Renal pelvis (tissue), 4 donors: Measurements from ENCODE around the gene PPM1F. TPM values are rescaled to one million over a fixed set of nuclear protein-coding genes. Genes with fewer than 3 reads are reported as not detected.
"Not testable (repeated sequence)": the region's sequence is repeated elsewhere in the genome, so short reads cannot be mapped to it uniquely, and the experiment has no call there.

Source experiments
- DNase-seq: peaks from one replicate; pipeline ENCODE4 v3.0.0-alpha.2; 2013
- polyA plus RNA-seq, 3 donors: library from polyadenylated mRNA; unstranded; fragments of 120-200 nt; gene quantifications; one replicate each; pipeline ENCODE4 v1.2.1, GENCODE V29; 2013; ENCODE audit not compliant: insufficient read length in 3 of 3

Gene PPM1F
- polyA plus RNA-seq, 3 donors: 41.9 to 51.9 (median 43.1) TPM

DNA sequence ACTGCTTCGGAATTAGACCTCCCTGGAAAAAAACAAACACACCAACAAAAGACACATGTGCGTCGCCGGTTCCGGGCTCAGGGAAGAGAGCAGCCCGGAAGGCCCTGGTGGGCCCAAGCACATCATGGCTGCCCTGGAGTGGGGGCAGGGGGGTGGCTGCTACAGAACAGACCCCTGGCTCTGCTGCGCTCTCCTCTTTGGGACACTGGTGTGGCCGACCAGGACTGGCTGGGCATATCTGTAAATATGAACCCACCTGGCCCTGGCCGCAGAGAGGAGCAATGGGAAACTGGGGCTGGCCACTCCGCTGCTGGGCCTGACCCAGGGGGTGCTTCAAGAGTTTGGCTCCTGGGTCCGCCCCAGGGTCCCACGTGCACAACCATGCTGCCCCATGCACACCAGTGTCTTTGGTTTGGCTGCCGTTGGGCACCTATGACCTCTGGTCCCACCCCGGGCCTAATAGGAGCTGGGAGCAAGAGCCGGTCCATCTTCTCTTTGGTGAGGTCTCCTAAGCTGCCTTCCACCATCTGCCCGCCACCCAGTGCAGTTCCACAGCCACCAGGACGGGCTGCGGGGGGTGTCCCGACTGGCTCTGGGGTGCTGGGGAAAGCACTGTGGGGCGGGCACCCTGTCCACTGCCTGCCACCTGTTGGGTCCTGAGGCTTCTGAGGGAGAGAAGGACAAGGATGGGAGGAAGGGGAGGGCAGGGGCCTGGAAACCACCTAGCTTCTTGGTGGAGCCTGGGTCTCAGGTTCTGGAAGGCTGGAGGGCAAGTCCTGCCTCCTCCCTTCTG is 30.1 kb downstream of the PPM1F start:
- no peak for DNase-seq

GRCh38 chr22:21921729-21922128 is 30.9 kb downstream of the PPM1F start:
- no peak for DNase-seq

- no peak for DNase-seq
These were observed 31.4 kb downstream of the PPM1F start for GRCh38 chr22:21921184-21921721.

- no peak for DNase-seq
These were observed 32.1 kb downstream of the PPM1F start for GRCh38 chr22:21920341-21921183.

GRCh38 chr22:21919526-21920307 is 32.9 kb downstream of the PPM1F start:
- DNase-seq: no peak

GRCh38 chr22:21918466-21919185 is 34.0 kb downstream of the PPM1F start:
- no peak for DNase-seq

- DNase-seq: no peak
These were observed 34.7 kb downstream of the PPM1F start for GRCh38 chr22:21917959-21918261.

- DNase-seq: peak; percentile 36
These were observed 35.3 kb downstream of the PPM1F start for GRCh38 chr22:21917181-21917958.

DNA sequence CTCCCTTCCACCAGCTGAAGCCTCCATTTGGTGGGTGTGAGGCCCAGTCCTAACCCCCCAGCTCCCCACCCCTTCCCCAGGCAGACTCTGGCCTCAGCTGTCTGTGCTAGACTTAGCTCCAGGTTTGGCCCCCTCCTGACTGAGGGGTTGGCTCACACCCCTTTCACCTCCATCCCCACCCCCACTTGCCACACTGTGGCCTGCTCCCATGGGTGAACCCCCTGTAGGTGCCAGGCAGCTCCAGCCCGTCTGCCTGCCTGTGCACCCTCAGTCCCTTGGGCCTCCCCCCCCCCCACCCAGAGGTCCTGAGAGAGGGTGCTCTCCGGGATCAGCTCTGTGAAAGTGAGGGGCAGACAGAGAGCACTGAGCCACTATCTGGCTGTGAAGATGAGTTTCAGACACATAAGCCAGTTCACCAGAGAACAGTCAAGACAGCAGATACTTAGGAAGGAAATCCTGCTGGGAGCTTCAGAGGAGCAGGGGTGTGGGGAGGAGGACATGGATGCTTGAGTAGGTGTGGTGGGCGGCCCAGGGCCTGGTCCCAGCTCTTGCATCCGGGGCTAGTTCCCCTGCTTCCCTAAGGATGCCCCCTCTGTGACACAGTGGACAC is 36.2 kb downstream of the PPM1F start:
- no peak for DNase-seq

- DNase-seq: no peak
These were observed 36.9 kb downstream of the PPM1F start for GRCh38 chr22:21915624-21916308.

DNA sequence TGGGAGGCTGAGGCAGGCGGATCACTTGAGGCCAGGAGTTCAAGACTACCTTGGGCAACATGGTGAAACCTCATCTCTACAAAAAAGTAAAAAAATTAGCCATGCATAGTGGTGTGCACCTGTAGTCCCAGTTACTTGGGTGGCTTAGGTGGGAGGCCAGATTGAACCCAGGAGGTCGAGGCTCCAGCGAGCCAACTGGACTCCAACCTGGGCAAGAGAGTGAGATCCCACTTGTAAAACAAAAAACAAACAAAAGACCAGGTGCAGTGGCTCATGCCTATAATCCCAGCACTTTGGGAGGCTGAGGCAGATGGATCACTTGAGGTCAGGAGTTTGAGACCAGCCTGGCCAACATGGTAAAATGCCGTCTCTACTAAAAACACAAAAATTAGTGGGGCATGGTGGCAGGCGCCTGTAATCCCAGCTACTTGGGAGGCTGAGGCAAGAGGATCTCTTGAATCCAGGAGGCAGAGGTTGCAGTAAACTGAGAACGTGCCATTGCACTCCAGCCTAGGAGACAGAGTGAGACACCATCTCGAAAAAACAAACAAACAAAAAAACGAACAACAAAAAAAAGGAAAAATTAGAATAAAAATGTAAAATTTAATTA is 38.5 kb downstream of the PPM1F start:
- DNase-seq: not testable (repeated sequence)

- not testable (repeated sequence) for DNase-seq
These were observed 42.3 kb downstream of the PPM1F start for GRCh38 chr22:21910367-21910766.

- DNase-seq: no peak
These were observed 42.8 kb downstream of the PPM1F start for GRCh38 chr22:21909871-21910270.

DNA sequence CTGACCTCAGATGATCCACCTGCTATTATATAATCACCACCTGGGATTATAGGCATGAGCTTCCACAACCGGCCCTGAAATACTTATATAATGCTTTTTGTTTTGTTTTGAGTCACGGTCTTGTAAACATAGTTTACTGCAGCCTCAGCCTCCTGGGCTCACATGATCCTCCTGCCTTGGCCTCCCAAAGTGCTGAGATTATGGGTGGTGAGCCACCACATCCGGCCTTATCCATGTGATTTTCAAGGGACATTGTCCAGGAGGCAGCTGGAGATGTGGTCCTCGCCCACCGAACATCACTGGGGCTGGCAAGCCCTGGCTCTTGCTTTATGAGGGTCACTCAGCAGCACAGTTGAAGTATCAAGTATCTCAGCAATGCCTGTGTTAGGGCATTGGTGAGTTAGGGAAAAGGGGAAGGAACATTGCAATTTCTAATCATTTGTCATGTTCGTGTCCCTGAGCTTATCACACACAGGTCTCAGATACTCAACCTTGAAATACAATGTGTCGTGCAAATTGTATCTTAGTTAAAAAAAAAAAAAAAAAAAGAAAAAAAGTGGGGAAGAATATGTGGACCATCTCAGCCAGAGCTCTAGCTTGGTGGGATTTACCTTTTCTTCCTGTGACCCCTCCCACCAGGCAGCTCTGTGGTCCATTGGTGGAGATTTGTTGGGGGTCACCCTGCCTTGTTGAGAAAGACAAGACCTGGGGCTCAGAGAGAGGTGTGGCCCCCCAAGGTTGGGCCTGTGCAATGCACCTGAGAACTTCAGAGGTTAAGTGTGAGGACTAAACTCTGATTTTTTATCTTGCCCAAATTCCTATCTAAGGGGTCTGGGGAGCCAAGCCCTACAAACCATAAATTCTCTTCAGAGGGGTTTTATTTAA is 44.8 kb downstream of the PPM1F start:
- DNase-seq: no peak

DNA sequence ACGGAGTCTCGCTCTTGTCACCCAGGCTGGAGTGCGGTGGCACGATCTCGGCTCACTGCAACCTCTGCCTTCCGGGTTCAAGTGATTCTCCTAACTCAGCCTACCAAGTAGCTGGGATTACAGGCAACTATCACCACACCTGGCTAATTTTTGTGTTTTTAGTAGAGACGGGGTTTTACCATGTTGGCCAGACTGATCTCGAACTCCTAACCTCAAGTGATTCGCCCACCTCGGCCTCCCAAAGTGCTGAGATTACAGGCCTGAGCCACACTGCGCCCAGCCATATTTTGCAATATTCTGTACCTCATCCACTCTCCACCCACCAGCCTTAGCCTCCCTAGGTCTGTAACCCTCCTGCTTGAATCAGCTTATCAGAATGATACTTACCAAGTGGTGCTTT is 47.4 kb downstream of the PPM1F start:
- not testable (repeated sequence) for DNase-seq

DNA sequence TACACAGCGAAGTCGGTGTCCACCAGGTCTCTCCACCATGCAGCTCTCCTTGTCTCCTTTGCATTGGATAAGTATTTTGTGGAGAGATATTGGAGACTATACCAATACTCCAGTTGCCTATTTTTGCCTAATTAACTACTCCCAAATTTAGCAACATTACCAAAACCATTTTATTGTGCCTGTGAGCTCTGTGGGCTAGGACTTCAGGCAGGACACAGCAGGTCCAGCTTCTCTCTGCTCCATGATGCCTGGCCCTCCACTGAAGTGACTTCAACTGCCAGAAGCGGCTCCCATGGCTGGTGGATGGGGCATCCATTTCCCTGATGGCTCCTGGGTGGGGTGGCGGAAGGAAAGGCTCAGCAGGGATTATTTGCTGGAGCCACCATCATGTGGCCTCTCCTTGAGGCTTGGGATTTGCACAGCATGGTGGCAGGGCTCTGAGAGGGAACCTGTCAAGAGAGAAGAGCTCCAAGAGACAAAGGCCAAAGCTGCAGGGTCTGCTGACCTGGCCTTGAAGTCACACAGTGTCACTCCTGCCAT is 48.3 kb downstream of the PPM1F start:
- no peak for DNase-seq

- no peak for DNase-seq
These were observed 49.4 kb downstream of the PPM1F start for GRCh38 chr22:21903283-21903682.
